ENCODE results near the gene CCDC141. TPM values are rescaled to one million over a fixed set of nuclear protein-coding genes. Genes with fewer than 3 reads are reported as not detected.

CCDC141 gene
- total and polyA plus RNA-seq, 11 donors = 10.6 to 258 (median 137) TPM

- intact Hi-C loops (cut with DNase I) = no loop called here
- WGBS, 4 donors = 67 to 77% (median 74%) methylated on average over 2 of the region's 2 CpGs
- no peaks in the 10 kb centered on the region for H3K36me3 ChIP-seq
- ATAC-seq = no peak
- no peaks in the 10 kb centered on the region for H3K27me3 ChIP-seq
- H3K9me3 ChIP-seq = peaks cover 0 to 17% (median 0%) of the 10 kb centered on the region in 12 donors
- DNase-seq = no peak
- TF ChIP-seq POLR2A (IDR thresholded peaks at IDR 0.05) (no peak), CTCF (IDR thresholded peaks at IDR 0.05) (no peak)
- H3K4me1 ChIP-seq = peaks cover 0 to 37% (median 2%) of the 10 kb centered on the region in 12 donors
- H3K27ac ChIP-seq = peak overlapping the region in 1 of 12 donors; percentile 46
- no peak overlapping the region for H3K4me3 ChIP-seq
These were observed 25.5 kb downstream of the CCDC141 start for GRCh38 chr2:179024445-179024844.

GRCh38 chr2:179022685-179023084, 27.3 kb downstream of the CCDC141 start:
- no peak for TF ChIP-seq POLR2A (IDR thresholded peaks at IDR 0.05)
- TF ChIP-seq CTCF (IDR thresholded peaks at IDR 0.05) = no peak
- intact Hi-C loops (cut with DNase I) = no loop called here
- Histone ChIP-seq H3K36me3 (no peaks in the 10 kb centered on the region), H3K4me1 (peaks cover 0 to 33% (median 2%) of the 10 kb centered on the region in 12 donors), H3K9me3 (peaks cover 0 to 10% (median 0%) of the 10 kb centered on the region in 12 donors), H3K27me3 (no peaks in the 10 kb centered on the region), H3K4me3 (peak overlapping the region in 1 of 12 donors; percentile 25), H3K27ac (peak overlapping the region in 10 of 12 donors; percentile 0 to 78 (median 59))
- WGBS, 4 donors = 74 to 76% (median 75%) methylated on average over 5 of the region's 5 CpGs
- ATAC-seq (peak; percentile 58 to 79 (median 77)), DNase-seq (peak in 4 of 5 donors; percentile 22 to 47 (median 33))

- H3K4me3 ChIP-seq = no peak overlapping the region
- no peak for TF ChIP-seq POLR2A (IDR thresholded peaks at IDR 0.05)
- no peak for TF ChIP-seq CTCF (IDR thresholded peaks at IDR 0.05)
- no peaks in the 10 kb centered on the region for H3K9me3 ChIP-seq
- peak overlapping the region in 5 of 12 donors; percentile 2 to 78 (median 73) for H3K27ac ChIP-seq
- WGBS, 4 donors = 34 to 43% (median 36%) methylated on average over 2 of the region's 2 CpGs
- H3K27me3 ChIP-seq = no peaks in the 10 kb centered on the region
- peaks cover 0 to 33% (median 2%) of the 10 kb centered on the region in 12 donors for H3K4me1 ChIP-seq
- ATAC-seq = peak in 3 of 4 donors; percentile 15 to 33 (median 21)
- DNase-seq = no peak
- intact Hi-C loops (cut with DNase I) = no loop called here
- H3K36me3 ChIP-seq = no peaks in the 10 kb centered on the region
These were observed 28.7 kb downstream of the CCDC141 start for GRCh38 chr2:179021258-179021657.

- no peaks in the 10 kb centered on the region for H3K27me3 ChIP-seq
- H3K4me1 ChIP-seq = peaks cover 0 to 33% (median 2%) of the 10 kb centered on the region in 12 donors
- H3K9me3 ChIP-seq = no peaks in the 10 kb centered on the region
- H3K4me3 ChIP-seq = no peak overlapping the region
- intact Hi-C loops (cut with DNase I) = no loop called here
- TF ChIP-seq POLR2A (IDR thresholded peaks at IDR 0.05) (no peak), CTCF (IDR thresholded peaks at IDR 0.05) (peak in 10 of 12 donors; percentile 19 to 54 (median 40))
- DNase-seq (peak in 2 of 5 donors; percentile 25 to 37), ATAC-seq (peak in 3 of 4 donors; percentile 56 to 65 (median 62))
- no peaks in the 10 kb centered on the region for H3K36me3 ChIP-seq
- 38 to 54% (median 45%) methylated on average over 3 of the region's 3 CpGs for WGBS, 4 donors
- no peak overlapping the region for H3K27ac ChIP-seq
These were observed 29.7 kb downstream of the CCDC141 start for GRCh38 chr2:179020156-179020750.
